Vagina (tissue), 2 donors: ENCODE data around the gene EPN2.

Experiments
- POLR2A ChIP-seq, 2 donors: fragments of 450-650 bp; IDR thresholded peaks; one replicate each; pipeline ENCODE4 v1.6.1; 2017; ENCODE audit warnings: antibody characterized with exemption in 2 of 2, mild to moderate bottlenecking in 2 of 2, moderate library complexity in 2 of 2
- POLR2AphosphoS5 ChIP-seq, 2 donors: sonication (generic); formaldehyde crosslinking; IDR thresholded peaks; one replicate each; pipeline ENCODE4 v1.9.0; 2017; ENCODE audit warnings: antibody characterized with exemption in 2 of 2, mild to moderate bottlenecking in 2 of 2, low read depth in 1 of 2; ENCODE audit not compliant: insufficient read depth in 1 of 2

DNA sequence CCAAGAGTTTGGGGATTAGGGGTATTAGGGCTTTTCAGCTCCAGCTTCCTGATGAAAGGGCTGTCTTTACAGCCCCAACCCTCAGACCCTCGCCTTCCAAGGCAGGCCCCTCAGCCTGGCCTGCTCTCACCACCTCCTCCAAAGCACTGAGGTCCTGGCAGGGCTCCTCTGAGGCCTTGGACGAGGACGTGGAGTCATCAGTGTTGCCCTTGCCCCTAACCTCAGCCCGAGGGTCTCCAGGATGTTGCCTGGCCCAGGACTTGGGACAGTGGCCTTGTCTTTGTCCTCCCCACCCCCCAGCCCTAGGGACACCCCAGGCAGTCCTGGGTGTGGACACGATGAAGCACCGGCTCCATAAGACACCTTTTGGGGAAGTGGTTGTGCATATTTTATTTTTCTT lies 97.2 kb downstream of the EPN2 start:
- TF ChIP-seq POLR2AphosphoS5 (IDR thresholded peaks at IDR 0.05; ENCODE audit: insufficient read depth in 1 of 2, low read depth in 1 of 2) = no peak
- TF ChIP-seq POLR2A (IDR thresholded peaks at IDR 0.05) = no peak
